GM23248 (cell line): ENCODE measurements around the gene IGIP.

Experiments
- EZH2 ChIP-seq: fragments of 200-600 bp; sonication (generic); IDR thresholded peaks from 2 replicates; pipeline ENCODE4 v1.6.1; 2018; ENCODE audit warnings: antibody characterized with exemption, mild to moderate bottlenecking; ENCODE audit not compliant: insufficient read depth, poor library complexity, severe bottlenecking
- EZH2phosphoT487 ChIP-seq: fragments of 200-600 bp; sonication (generic); IDR thresholded peaks from 2 replicates; pipeline ENCODE4 v1.6.1; 2018; ENCODE audit warnings: antibody characterized with exemption, moderate library complexity, mild to moderate bottlenecking, low read depth; ENCODE audit not compliant: insufficient read depth

DNA sequence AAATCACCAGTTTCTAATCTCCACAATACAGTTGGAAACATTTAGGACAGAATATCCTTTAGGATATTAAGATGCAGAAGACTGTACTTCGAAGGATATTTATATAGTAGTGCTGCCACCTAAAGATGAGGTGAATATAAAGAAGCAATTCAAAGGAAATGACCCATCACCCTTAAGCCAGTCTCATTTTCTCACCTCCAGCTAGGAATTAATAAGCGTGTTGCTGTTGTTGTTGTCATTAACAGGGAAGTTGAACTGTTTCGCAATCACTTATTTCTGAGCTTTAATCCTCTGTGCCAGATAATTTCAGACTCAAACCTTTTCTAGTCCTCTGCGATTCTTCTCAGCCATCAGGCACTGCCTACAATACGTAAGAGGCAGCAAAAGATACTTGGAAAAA is 19.6 kb upstream of the IGIP start:
- TF ChIP-seq EZH2 = no peak
- no peak for TF ChIP-seq EZH2phosphoT487
